Central memory CD4-positive, alpha-beta T cell (primary cell): ENCODE measurements around the gene TK2.
"Not testable (repeated sequence)": the region's sequence is repeated elsewhere in the genome, so short reads cannot be mapped to it uniquely, and the experiment has no call there.

Experiments
- DNase-seq: peaks from one replicate; pipeline ENCODE4 v3.0.0; 2022

The TK2 gene

DNA sequence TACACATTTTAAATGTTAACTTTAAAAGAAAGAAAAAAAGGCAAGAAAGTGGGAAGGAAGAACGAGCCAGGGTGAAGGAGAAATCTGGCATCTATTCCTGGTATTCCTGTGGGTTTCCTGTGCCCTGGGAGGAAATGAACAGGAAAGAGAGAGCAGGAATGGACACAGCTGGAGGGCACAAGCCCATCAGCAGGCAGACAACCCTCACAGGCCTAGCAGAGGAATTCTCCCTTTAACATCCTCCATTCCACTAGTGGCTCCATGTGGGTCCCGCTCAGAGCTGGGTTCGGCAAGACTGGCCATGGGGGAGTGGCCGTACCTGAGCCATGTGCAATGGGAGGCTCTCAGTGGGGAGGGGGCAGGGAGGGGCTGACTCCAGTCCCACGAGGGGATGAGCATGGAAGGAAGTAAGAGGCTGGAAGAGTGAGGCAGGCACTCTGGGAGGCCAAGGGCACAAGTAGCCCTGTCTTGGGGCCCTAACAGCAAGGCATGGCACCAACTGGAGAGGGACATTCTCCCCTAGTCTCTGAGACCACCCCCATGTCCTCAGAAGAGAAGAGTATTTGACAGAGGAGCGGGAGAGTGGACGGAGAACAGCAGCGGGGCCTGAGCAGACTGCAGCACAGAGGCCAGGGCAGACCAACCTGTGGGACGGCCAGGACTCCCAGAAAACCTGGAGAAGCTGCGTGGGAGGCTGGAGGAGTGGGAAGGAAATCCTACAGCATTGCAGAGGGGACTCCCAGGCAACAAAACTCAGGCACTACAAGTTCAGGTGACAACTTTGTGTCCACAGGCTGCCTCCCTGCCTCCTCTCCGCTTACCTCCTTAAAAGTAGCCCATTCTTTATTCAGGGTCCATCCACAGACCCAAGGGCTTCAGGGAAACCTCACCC lies 30.2 kb downstream of the TK2 start:
- no peak for DNase-seq

DNA sequence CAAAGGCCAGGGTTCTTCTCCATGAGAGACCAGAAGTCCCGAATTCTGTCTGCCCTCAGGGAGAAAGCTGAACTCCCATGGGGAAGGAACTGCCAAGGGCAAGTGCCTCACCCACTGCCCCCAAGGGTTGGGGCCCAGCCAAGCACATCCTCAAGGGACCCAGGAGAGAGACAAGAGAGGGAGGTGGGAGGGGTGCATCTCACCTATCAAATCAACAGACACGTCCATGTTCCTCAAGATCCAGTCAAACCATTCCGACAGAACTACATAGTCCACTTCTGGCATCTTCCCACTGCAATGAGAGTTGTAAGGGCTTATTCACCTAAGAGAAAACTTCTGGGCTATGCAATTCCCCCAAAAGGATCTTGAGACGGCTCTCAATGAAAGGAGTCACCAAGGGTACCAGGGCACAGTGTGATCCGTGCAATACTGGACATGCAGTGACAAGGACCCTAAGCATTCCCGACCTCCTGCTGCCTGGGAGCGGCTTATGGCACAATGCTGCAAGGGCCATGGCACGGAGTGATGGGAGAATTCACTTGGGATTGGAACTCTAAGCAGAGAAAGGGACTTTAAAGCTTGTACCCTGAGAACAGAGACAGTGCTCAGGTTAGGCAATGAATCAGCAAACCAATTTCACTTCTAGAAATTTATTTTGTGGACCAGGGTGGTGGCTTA lies 32.2 kb downstream of the TK2 start:
- no peak for DNase-seq

DNA sequence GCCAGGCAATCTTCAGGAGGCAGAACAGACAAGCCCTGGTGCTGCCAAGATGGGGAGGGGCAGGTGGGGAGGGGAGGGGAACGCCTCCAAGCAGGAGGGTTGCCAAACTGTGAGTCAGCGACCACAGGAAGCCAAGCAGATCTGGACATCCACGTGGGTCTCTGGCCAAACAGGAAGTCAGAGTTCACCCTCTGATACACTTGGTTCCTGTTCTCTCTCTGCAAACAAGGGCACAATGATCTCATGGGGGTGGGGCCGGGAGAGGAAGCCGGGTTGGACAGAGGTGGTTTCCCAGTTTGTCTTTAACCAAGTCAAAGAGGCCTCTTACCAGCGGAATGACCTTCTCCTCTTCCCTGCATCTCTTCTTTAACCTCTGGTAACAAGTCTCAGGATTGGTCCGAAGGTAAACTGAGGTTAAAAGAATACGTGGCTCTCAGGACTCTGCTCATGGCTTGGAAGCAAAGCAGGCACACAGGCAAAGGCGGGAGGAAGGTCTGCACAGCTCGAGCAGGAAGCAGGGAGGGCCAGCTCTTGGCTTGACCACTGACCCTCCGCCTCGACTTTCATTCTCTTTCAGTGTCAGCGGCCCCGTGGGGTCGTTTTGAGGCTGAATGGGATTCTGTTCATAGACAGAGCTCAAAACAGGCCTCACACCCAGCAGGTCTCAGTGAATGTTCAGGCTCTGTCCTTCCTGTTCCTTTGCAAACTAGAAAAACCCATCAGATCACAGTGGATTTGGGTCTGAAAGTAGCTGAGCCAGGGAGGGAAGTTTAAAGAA lies 32.9 kb downstream of the TK2 start:
- DNase-seq = peak; percentile 71

DNA sequence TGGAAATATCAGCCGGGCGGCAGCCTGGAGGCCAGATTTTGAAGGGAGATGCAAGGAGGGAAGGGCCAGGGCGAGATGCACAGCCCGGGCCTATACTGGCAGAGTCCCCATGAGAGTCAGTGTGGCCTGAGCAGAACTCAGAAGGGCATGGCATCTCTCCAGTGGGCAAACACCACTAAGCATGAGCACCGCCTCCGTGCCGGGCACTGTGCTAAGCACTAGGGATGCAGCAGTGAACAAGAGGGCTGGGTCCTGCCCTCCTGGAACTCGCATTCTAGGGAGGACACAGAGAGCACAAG lies 33.5 kb downstream of the TK2 start:
- no peak for DNase-seq

DNA sequence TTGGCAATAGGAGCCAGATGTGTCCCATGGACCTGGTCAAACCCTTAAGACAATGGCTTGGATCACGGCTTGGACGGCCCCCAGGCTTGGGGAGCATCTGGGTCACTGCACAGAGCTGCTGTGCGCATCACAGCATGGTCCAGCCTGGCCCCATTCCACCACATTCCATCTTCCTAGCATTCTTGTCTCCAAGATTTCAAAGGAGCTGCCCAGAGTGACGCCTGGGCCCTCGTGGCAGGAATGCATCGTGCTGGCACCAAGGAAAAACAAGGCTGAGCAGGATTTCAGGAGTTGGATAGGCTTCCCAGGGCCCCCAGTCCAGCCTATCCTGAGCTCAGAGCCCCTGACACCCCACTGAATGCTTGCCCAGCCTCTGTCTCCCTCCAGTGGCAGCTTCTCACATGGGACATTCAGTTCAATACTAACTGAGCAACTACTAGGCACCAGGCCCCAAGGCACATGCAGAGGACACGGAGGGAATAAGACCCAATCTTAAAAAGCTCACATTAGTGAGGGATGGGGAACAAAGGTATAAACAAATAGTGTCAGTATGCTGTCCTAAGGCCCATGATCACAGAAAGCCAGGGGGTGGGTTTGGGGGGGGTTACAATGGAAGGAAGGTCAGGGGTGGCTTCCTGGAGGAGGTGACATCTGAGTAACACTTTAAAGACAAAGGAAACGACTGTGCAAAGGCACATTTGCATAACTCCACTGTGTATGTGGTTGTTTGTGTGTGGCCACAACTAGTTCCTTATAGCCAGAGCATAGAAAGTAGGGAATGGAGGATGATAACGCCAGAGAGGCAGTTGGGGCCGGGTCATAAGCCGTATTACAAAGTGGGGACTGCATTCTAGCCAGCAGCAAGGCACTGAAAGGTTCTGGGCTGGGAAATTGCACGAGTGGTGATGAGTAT lies 34.1 kb downstream of the TK2 start:
- no peak for DNase-seq

DNA sequence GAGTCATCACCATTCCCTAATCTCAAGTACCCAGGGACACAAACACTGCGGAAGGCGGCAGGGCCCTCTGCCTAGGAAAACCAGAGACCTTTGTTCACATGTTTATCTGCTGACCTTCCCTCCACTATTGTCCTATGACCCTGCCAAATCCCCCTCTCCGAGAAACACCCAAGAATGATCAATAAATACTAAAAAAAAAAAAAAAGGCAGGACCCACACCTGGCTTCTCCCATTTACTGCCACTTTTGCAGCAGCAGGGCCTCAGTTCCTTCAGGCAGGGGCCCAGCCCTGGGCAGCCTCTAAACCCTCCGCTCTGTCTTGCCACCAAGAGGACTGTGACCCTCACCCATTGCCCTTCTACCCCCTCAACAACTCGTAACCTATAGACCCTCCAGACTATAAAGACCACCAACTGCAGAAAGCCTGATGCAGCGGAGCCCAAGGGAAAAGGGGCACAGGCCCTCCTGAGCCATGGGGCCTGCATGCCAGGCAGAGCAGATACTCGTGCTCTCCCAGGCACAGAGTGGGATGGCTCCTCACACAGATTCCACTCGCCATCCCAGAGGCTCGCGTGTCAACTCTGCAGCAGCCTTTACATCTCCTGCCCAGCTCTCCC lies 34.8 kb downstream of the TK2 start:
- not testable (repeated sequence) for DNase-seq

DNA sequence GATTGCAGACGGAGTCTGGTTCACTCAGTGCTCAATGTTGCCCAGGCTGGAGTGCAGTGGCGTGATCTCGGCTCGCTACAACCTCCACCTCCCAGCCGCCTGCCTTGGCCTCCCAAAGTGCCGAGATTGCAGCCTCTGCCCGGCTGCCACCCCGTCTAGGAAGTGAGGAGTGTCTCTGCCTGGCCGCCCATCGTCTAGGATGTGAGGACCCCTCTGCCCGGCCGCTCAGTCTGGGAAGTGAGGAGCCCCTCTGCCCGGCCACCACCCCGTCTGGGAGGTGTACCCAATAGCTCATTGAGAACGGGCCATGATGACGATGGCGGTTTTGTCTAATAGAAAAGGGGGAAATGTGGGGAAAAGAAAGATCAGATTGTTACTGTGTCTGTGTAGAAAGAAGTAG lies 35.5 kb downstream of the TK2 start:
- DNase-seq = not testable (repeated sequence)

DNA sequence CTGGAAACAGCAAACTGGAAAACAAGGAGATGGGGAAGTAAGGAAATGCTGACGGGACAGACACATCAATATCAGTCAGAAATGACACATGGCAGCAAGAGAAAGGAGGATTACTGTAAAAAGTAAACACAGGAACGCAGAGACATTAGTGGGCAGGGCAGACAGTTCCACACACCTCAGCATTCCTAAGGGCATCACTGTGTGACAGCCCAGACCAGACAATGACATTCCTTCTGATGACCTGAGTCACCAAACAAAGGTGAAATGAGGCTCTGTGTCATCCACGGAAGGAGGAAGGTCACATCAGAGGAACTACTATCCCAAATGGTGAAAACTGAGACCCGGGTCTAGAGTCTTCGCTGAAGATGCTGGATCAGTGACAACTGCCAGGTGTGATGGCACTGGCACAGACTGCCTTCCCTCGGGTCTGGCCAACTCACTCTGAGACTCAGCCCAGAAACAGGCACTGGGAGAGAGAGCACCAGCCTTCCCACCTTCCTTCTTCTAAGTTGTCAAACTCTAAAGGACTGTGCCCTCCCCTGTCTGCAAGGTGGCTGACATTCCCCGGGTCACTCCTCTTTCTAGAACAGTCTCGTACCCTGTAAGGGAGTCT lies 36.7 kb downstream of the TK2 start:
- no peak for DNase-seq

DNA sequence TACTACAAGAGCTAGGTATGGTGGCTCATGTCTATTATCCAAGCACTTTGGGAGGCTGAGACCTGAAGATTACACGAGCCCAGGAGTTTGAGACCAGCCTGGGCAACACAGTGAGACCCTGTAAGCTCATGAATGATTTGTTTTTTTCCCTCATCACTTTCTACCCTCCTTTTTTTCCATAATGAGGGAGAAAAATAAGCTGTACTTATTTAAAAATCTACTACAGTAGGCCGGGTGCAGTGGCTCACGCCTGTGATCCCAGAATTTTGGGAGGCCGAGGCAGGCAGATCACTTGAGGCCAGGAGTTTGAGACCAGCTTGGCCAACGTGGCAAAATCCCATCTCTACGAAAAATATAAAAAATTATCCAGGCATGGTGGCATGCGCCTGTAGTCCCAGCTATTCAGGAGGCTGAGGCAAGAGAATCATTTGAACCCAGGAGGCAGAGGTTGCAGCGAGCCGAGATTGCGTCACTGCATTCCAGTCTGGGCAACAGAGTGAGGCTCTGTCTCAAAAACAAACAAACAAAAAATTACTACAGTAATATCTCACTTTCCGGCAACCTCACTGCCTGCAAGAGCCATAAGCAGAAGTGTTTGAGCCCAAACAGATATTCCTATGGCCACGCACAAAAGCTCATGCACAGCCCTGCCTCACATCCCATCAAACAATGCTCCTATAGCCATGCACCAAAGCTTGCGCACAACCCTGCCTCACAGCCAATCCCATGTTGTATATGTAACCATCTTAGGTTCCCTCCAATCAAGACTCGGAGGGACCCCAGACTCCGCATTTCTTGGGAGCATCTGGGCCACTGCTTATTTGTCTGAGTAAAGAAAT lies 37.4 kb downstream of the TK2 start:
- no peak for DNase-seq

DNA sequence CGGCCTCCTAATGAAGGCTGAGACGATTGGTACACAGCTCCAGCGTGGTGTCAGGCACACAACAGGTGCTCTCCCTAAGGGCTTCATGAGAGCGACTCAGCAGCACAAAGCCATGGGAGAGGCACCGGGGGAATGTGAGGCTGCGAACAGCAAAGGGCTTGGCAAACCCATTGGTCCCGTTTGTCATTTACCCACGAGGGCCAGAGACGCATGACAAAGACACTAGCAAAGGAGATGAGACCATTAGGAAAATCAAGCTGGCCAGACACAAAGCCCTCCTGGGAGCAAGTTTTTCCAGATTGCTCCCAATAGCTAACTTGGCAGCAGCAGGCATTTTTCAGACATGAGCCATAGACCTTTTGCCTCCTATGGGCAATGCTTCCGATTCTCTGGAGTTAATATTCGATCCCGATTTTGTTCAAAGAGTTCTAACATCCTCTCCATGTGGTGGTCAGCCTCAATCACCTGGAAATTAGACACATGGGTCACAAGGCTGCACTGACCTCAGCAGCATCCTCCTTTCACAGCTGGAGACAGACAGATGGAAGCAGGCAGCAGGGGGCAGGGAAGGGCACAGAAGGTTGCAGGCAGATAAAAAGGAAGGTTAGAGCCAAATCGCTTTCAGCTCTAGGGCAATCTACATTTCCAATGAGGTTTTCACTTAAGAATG lies 38.2 kb downstream of the TK2 start:
- DNase-seq = no peak

DNA sequence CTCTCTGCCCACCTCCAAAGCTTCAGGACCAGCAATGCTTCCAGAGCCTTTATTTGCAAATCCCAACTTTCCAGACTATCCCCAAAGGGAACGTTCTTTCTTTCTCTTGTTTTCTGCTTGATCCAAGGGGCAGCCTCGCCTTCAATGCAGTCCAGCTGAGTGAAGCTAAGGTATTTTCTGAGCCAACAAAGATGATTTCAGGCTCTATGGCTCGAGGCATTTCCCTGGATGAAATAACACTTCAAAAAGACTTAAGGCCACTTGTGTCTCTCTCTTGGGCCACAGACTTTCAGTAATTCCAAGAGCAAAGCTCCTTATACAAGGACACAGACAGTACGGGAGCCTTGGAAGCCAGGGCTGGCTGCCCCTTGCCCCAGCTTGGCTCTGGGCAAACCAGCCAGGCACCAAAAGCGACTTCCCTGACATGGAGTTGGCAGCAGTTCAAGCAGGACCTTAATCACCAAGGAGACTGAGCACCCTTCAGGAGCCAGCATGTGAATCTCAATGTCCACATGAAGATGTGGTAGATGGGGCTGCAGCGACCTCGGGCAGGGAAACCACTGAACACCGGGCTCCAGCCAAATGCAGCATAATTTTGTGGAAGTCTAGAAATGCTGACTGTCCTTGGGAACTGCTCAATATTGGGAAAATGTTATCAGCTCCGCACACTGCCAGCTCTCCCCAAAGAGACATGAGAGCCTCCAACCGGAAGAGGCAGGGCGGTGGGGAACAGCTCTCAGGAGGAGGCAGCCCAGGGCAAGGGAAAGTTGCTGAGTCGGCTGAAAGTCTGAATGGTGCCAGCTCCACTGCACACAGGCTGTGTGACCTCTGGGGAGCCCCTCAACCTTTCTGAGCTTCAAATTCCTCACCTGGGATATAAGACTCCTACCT lies 39.0 kb downstream of the TK2 start:
- DNase-seq = no peak

DNA sequence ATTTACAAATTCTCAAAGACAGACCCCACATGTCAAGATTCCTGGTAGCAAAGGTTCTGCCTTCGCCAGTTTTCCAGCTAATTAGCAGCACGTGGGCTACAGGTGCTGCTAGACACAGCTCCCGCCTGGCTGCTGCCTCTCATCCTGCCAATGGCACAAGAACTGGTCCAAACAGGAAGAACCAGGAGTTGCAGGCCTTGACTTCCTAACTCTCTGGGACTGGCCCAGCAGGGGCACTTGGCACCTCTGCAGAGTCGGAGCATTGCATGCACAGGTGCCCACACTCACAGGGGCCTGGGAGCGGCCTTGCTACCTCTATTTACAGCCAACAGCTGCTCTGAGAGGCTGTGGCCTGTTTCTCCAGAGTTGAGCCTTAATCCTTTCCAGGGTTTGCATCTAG lies 39.6 kb downstream of the TK2 start:
- DNase-seq = no peak

DNA sequence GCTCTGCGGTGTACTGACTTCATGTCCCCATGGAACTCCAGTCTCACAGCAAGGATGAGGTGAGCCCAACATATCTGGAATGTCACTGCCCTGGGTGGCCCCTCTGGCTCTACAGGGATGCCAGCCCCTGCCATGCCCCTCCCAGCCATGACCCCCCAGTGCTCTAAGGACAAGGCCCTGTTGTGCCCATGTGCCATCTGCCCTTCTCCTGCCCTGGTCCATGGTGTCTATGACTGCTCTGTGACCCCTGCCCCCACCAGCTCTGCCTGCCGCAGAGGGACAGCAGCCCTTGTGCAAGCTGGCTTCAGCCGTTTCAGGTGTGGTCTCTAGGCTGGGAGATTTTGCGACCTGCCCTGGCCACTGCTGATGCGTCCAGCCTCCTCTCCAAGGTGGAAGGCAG lies 40.3 kb downstream of the TK2 start:
- DNase-seq = no peak

DNA sequence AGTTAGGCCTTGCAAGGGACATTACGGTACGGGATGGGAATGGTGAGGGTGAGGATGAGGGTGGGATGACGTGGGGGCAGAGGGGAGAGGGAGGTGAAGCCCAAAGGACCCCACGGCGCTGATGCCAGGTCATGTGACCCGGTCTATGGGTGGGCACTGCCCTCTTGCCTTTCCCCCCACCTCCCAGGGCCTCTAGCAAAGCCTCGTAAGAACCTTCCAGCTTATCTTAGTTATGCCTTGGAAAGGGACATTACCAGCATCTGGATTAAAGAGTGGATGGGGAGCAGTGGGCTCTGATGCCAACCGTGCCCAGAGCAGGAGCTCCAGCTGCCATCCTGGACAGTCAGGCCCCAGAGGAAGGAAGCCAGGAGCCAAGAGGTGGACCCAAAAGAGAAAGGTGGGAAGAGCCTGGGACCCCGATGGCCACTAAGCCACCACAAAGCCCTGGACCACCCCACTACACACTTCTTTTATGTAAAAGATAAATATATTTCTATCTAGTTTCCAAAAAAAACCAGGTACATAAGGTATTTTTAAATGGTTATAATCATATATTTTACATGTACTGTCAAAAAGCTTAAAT lies 40.9 kb downstream of the TK2 start:
- no peak for DNase-seq

DNA sequence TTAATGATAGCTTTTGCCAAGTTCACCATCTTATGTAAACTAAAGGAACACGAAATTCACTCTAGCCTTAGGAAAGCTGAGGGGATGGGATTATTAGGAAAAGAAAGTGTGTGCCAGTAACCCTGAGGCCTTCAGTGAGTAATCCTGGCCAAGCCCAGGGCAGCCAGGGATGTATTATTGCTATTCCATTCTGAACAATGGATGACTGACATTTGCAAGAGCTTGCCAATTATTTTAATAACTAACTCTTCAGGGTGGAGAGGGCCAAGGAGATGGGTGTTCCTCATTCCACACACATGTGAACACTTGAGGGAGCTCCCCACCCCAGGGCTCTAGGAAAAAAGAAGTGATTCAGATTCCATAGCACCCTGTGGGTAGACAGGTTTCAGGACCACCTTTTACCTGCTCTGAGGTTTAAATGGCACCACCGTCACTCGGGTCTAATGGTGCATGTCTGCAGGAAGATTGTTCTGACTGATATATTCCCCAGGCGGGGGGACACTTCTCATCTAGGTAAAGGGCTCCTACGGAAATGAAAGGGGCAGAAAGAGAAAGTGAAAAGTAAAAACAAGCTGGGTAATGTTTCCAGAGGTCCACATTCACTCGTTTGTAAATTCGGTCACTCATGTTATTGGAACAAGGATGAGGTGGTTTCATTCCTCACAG lies 41.5 kb downstream of the TK2 start:
- DNase-seq = no peak

DNA sequence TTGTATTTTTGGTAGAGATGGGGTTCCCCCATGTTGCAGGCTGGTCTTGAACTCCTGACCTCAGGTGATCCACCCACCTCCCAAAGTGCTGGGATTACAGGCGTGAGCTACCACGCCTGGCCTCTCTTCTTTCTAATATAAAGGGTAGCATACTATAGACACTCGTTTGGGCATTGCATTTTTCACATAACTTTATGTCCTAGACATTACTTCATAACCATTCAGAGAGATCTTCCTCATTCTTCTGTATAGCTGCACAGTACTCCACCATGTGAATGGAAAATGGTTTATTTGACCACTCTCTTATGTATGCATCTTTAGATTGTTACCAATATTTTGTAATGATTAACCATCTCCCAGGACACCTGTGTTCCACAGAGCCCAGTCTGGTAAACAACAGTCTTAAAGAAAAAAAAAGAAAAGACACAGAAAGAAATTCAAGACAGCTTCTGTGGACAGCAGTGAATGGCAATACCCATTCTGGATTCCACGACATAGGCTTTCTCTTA lies 42.1 kb downstream of the TK2 start:
- DNase-seq = no peak

DNA sequence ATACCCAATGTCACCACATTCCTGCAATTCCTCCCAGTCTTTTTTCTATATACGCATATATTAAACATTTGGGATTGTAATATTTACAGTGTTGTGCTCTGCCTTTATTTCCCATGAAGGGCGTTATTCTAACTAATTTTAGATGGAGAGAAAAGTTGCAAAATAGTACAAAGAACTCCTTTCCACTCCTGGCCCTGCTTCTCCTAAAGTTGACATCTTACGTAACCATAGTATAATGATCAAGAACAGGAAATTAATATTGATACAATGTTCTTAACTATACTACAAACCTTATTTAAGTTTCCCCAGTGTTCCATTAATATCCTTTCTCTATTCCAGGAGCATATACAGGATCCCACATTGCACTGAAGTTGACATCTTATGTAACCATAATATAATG lies 46.3 kb downstream of the TK2 start:
- no peak for DNase-seq

DNA sequence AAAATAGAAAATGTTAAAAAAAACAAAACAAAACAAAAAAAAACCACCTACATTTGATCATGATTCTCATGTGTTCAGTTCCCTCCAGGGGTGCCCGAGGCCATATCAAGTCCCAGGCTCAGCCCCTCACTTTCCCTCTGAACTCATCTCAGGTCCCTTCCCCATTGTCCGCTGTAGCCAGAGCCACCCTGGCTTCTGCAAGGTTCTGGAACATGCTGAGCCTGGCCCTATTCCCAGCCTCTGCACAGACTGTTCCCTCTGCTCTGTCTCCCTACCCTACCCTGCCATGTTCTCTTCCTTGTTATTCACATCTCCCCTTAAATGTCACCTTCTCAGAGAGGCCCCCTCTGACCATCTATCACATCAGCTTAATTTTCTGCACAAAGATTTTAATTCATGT lies 46.9 kb downstream of the TK2 start:
- no peak for DNase-seq
